Prostate gland (tissue), 2 donors: ENCODE results near the gene LSM3.

Source experiments
- CTCF ChIP-seq, 4 experiments: fragments of 200-600 bp in 2 of 4; fragments of 450-650 bp in 2 of 4; sonication (generic) in 2 of 4; IDR thresholded peaks; 1 replicate in 3 of 4; 2 replicates in 1 of 4; pipeline ENCODE4 v1.5.1; 2016 to 2019; ENCODE audit warnings: antibody characterized with exemption in 4 of 4, mild to moderate bottlenecking in 2 of 4, moderate library complexity in 2 of 4
- POLR2A ChIP-seq: fragments of 450-650 bp; IDR thresholded peaks from one replicate; pipeline ENCODE4 v1.6.1; 2016; ENCODE audit warnings: antibody characterized with exemption, mild to moderate bottlenecking
- POLR2AphosphoS5 ChIP-seq: sonication (generic); formaldehyde crosslinking; IDR thresholded peaks from one replicate; pipeline ENCODE4 v1.6.1; 2017; ENCODE audit warnings: antibody characterized with exemption

GRCh38 chr3:14157951-14158350 lies 20.7 kb upstream of the LSM3 start:
- TF ChIP-seq CTCF (IDR thresholded peaks at IDR 0.05) = no peak
- no peak for TF ChIP-seq POLR2A
- no peak for TF ChIP-seq POLR2AphosphoS5
